ENCODE data around the gene COL10A1.

Gene COL10A1

GRCh38 chr6:116083052-116083451 is 42.9 kb downstream of the COL10A1 start:
- no peak for DNase-seq (ENCODE audit: low spot score)

- DNase-seq (ENCODE audit: low spot score): no peak
Measured at GRCh38 chr6:116078945-116079344, 47.0 kb downstream of the COL10A1 start.

- no peak for DNase-seq (ENCODE audit: low spot score)
Measured at GRCh38 chr6:116078522-116078921, 47.4 kb downstream of the COL10A1 start.

- no peak for DNase-seq (ENCODE audit: low spot score)
Measured at GRCh38 chr6:116074732-116075390, 51.1 kb downstream of the COL10A1 start.

- peak; percentile 64 for DNase-seq (ENCODE audit: low spot score)
Measured at GRCh38 chr6:116073765-116074440, 52.0 kb downstream of the COL10A1 start.

- DNase-seq (ENCODE audit: low spot score): no peak
Measured at GRCh38 chr6:116072368-116072767, 53.6 kb downstream of the COL10A1 start.

- peak; percentile 72 for DNase-seq (ENCODE audit: low spot score)
Measured at GRCh38 chr6:116070616-116071389, 55.1 kb downstream of the COL10A1 start.

- DNase-seq (ENCODE audit: low spot score): no peak
Measured at GRCh38 chr6:116070101-116070500, 55.8 kb downstream of the COL10A1 start.

All from LoVo (cell line).